Erythroblast (primary cell): ENCODE data around the gene SLC7A14.

Source experiments
- DNase-seq, 2 experiments: peaks; one replicate each; lab custom pipeline; 2025; lab: John Stamatoyannopoulos, UW
- GATA1 ChIP-seq: IDR thresholded peaks from 2 replicates; pipeline ENCODE4 v1.6.1; 2011; ENCODE audit warnings: low read depth, mild to moderate bottlenecking, control low read depth, low read length, moderate library complexity
- POLR2A ChIP-seq: IDR thresholded peaks from 2 replicates; pipeline ENCODE4 v1.6.1; 2011; ENCODE audit warnings: mild to moderate bottlenecking, low read length

The SLC7A14 gene

DNA sequence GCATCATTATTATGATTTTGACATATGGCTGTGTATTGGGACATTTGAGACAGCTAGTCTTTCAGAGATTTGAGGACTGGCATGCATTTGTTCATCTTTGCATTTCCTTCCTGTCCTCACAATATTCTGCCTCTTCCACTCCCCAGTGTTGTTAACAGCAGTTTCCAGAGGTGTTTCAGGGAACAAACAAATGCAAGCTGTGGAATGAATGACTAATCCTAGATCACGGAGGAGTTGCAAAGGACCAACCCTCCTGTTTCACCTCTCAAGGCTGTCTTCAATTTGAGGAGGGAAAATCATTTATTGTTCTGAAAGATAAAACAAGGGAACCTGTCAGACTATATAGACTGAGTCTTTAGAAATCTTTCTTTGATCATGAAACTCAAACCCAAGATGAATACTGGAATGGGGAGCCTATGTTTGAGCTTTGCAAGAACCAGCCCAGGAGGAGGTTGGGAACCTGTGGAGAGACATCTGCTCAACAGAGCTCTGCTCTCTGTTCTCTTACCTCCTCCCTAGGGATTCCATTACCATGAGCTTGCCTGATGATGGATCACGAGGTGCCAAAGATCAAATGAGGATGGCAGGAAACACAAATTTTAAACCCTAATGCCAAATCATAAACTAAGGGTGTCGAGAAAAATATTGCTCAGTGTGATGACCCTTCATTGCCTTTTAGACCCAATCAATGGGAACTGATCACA lies 68.5 kb downstream of the SLC7A14 start:
- TF ChIP-seq GATA1 (no peak), POLR2A (no peak)
- no peak for DNase-seq

DNA sequence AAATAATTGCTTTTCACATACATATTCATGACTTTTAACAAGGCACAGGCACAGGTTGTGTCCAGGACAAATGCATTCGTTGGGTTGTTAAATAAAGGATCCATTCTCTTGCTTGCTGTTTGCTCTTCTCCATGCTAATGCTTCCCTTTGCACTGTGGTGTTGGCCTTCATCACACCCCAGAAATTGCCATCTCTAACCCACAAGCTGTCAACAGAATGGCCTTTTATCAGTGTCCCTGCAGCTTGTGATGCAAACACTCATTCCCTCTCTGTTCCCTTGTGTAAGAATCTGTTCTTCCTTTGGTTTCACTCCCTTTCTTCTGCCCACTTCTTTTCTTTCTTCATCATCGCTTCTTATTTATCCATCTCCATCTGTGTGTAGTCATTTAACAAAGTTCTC lies 72.2 kb downstream of the SLC7A14 start:
- peak in 1 of 2 experiments; percentile 7 for DNase-seq
- TF ChIP-seq POLR2A = no peak
- TF ChIP-seq GATA1 = no peak

DNA sequence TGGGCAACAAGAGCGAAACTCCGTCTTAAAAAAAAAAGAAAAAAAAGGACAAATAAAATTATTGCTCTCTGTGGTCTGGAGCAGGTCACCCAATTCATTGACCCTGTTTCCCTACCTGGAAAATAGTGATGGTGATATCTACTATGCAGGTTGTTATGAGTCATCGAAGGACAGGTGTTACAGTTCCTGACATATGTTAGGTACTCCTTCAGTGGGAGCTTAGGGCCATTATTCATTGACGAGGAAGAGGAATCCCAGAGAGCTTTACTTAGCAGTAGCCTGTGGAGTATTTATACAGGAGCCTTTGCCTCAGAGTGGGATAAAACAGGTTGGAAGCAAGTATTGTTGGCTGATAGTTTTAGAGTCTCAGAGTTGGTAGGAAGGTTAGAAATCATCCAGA lies 74.5 kb downstream of the SLC7A14 start:
- no peak for DNase-seq
- TF ChIP-seq GATA1 = no peak
- no peak for TF ChIP-seq POLR2A

DNA sequence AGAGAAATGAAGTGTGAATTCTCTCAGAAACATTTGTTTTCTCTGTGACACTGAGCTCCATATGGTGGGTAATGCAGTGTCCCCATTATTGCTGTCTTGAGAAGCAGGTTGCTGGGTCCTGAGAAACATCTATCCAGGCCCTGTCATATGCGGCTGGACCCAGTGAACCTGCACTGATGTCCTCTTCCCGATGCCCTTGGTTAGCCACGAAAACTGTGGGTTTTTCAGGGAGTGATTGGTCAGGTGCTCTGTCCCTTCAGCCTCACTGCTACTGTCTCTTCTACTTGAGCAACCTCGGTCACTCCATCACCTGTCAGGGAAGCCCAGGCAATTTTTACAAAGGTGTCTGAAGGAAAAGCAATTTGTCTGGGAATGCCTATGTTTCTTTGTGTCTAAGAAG lies 77.0 kb downstream of the SLC7A14 start:
- DNase-seq = no peak
- no peak for TF ChIP-seq POLR2A
- TF ChIP-seq GATA1 = no peak

DNA sequence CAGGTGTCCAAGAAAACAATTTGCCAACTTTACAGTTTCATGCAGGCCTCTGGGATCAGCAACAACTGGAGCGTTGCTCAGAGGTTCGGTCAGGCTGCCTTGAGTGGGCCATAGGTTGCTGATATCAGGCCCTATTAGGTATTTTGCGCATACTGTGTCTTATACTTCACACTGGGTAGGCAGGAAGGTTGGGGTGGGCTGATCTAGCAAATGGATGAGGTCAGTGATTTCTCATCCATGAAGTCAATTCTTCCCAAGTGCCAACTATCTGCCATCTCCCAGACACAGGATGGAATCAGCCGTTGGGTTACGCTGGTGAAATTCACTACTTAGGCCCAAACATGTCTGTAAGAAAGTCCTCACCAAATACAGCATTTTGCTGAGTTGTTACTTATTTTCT lies 77.6 kb downstream of the SLC7A14 start:
- no peak for DNase-seq

DNA sequence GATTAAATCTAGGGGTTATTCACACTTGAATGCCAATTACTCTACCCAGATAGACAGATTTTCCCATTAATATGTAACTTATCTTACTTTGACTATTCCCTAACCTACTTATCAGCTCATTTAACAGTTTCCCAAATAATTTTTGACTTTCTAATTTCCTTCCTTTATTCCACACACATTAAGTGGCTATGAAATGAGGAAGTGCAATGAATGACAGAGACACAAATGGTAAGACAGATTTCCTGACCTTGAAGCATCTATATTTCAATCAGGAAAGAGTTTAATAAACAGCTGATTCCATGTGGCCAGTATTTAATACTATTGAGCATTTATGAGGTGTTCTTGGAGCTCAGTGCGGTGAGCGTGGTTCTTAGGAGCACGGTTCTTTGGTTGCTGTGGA lies 78.8 kb downstream of the SLC7A14 start:
- TF ChIP-seq POLR2A (no peak), GATA1 (no peak)
- no peak for DNase-seq

More for the DNA sequence above, 77.6 kb downstream of the SLC7A14 start:
- TF ChIP-seq POLR2A (no peak), GATA1 (no peak)

DNA sequence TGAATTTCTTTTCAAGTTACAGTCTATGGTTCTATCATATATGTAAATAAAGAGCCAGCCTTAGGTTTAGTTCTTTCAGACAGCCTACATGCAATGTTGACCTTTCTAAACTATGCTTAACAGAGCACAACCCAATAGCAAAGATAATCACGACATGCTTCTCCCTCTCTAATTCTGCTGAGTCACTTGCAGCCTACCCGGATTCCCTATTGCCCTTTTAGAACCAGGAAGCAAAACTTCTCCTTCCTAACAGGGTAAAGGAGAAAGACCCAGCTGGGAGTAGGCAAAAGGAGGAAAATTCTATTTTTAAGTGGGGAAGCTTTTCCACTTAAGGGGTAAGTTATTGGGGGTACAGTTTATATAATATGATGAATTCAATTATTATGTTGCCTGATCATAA lies 79.3 kb downstream of the SLC7A14 start:
- DNase-seq = peak in 1 of 2 experiments; percentile 9
- TF ChIP-seq GATA1 = no peak
- TF ChIP-seq POLR2A = no peak

DNA sequence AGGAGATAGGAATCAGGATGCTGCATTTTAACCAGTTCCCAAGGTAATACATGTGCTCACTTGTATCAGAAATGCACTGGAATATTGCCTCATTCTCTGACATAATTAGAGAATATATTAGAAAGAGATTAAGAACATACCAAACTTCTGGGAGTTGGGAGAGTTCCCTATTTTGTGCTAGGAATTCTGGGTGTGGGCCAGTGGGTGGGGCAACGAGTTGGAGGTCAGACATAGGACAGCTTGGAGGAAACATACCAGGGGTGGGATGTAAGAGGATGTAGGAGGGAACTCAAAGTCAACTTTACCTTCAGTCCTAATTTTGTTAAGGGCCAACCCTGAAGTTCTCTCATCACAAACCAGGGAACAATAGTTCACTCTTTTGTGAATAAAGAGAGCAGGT lies 83.6 kb downstream of the SLC7A14 start:
- TF ChIP-seq GATA1 = no peak
- no peak for TF ChIP-seq POLR2A
- no peak for DNase-seq

DNA sequence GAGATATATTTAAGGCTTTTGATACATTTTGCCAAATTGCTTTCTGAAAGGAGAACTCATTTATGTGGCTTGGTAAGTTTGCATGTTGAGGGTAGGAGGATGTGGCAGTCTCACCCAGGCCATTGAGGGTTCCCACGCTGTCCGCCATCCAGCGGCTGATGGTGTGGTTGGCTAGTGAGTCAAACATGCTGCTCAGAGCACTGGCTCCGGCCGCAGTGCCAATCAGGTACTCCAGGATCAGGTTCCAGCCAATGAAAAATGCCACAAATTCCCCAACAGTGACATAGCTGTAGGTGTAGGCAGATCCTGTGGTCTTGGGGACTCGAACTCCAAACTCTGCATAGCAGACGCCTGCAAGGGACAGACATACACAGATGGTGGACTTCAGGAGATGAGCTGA lies 84.9 kb downstream of the SLC7A14 start:
- DNase-seq = no peak
- TF ChIP-seq GATA1 = no peak
- TF ChIP-seq POLR2A = no peak

DNA sequence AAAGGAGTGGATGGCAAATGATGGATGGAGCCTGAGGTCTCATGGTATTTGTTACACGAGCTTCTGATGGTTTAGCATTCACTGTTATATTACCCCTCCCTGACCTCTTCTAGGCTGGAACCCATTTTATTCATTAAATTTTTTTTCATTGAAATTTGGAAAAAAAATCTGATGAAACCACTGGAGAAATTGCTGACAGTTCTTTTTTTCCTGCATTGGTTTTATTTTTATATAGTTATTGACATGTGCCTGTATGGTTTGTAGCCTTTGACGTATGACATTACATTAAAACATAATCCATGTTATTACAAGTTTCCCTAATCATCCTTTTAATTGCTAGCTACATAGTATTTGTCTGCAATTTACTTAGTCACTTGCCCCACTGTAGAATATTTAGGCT lies 85.4 kb downstream of the SLC7A14 start:
- TF ChIP-seq POLR2A = no peak
- TF ChIP-seq GATA1 = no peak
- DNase-seq = no peak

DNA sequence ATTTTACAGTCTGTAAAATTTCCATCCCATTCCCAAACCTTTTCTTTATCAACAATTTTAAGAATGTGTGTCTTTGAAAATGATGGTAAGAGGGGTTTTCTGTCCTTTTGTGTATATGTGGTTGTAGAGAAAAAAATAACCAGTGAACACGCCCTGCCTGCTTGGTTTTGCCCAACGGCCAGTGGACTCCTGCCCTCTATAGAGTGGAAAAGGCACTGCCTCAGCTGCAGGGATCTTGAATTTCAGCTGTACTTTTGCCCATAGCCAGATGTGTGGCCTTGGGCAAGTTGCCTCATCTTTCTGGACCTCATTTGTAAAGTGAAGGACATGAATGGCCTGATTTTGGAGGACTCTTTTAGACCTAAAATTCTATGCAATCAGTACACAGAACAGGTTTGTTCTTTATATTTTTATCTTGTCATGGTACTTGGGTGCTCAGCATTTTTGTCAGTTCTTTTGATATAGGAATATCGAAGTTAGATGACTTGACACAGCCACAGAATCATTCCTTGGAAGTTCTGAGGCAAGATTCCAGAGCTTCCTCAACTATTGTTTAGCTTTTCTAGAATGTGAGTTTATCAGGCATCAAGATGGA lies 86.2 kb downstream of the SLC7A14 start:
- DNase-seq = peak; percentile 54

DNA sequence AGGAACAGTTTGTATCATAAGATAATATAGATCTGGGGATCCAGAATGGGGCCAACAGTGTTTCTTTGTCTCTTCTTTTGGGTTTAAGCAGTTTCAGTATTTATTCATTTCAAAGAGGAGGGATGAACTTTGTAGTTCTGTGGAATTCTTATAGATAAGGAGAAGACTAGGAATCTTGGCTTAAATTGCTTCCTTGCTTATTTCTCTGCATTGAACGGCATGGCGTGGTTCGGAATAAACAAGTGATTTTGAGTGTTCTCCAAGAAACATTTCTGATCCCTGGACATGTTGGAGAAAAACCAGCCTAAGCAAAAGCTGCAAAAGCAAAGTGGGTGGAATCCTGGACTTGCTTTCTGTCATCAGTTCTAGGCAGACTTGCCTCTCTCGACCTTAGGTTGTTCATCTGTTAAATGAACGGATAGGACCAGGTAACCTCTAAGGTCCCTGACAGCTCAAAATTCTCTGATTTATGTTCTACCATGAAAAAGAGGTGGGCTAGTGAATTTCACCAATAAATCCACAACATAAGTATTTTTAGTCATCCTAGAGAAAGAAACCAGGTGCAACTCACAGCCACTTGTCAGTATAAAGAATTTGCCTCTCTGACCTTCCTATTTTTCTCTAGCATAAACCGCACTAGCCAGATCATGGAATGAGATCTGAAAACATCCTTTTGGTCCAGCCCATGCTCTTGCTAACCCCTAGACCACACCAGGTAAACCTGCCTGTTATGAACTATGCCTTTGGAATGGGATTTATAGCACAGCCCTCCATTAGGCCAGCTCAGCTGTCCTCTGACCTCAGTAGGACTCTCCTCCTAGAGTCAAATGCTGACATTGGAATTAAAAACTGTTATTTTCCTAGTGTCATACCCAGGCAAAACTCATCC lies 88.4 kb downstream of the SLC7A14 start:
- TF ChIP-seq GATA1 = no peak
- TF ChIP-seq POLR2A = no peak
- DNase-seq = no peak

More for the DNA sequence above, 86.2 kb downstream of the SLC7A14 start:
- TF ChIP-seq POLR2A (no peak), GATA1 (no peak)

DNA sequence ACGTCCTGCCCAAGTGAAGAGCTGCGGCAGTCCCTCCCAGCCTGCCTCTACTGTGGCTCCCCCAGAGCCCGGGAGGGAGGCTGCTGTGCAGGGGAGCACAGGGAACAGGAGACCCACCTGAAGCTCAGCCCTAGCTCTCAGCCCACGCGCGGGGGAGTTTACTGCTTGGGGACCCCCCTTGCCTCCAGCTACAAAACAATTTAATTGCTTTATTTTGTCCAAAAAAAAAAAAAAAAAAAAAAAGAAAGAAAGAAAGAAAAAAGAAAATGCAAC lies 89.1 kb downstream of the SLC7A14 start:
- no peak for DNase-seq
- TF ChIP-seq POLR2A (no peak), GATA1 (no peak)
